Body of pancreas (tissue), 4 donors: ENCODE results near the gene KANK3. TPM values are rescaled to one million over a fixed set of nuclear protein-coding genes. Genes with fewer than 3 reads are reported as not detected.
A peak's percentile ranks its signal among the peaks of the same experiment; 100 is the strongest.
"Not testable (repeated sequence)": the region's sequence is repeated elsewhere in the genome, so short reads cannot be mapped to it uniquely, and the experiment has no call there.

Source experiments
- ATAC-seq: fragments of 150-250 bp; one replicate; pipeline ENCODE4 v1.9.1; 2016
- DNase-seq, 4 donors: peaks; one replicate each; pipeline ENCODE4 v3.0.0-alpha.2; 2019
- H3K27ac ChIP-seq, 4 donors: fragments of 200-600 bp; sonication (generic); 1 replicate in 3 of 4; 2 replicates in 1 of 4; pipeline versions ENCODE4 v1.5.1 to v1.6.1; 2016 to 2019; ENCODE audit warnings: mild to moderate bottlenecking in 1 of 4, mixed read lengths in 1 of 4, moderate library complexity in 1 of 4
- H3K27me3 ChIP-seq, 2 donors: fragments of 200-600 bp; sonication (generic); one replicate each; pipeline ENCODE4 v1.6.0; 2016; ENCODE audit warnings: mild to moderate bottlenecking in 1 of 2
- H3K36me3 ChIP-seq, 2 donors: fragments of 200-600 bp; sonication (generic); replicated peaks in 1 of 2; 2 replicates each; pipeline ENCODE4 v1.5.1; 2016; ENCODE audit warnings: low read depth in 2 of 2; ENCODE audit not compliant: insufficient read depth in 1 of 2
- H3K4me1 ChIP-seq: fragments of 200-600 bp; sonication (generic); one replicate; pipeline ENCODE4 v1.6.0; 2016
- H3K4me3 ChIP-seq, 2 donors: fragments of 200-600 bp; sonication (generic); 1 replicate in 1 of 2; 2 replicates in 1 of 2; pipeline ENCODE4 v1.5.1; 2016 to 2019
- H3K9me3 ChIP-seq, 3 donors: fragments of 200-600 bp; sonication (generic); 1 replicate in 2 of 3; 2 replicates in 1 of 3; pipeline ENCODE4 v1.5.1; 2016
- CTCF ChIP-seq, 7 experiments: fragments of 450-650 bp in 4 of 7; fragments of 200-600 bp in 3 of 7; sonication (generic) in 3 of 7; IDR thresholded peaks; one replicate each; pipeline ENCODE4 v1.5.1; 2016 to 2019; ENCODE audit warnings: antibody characterized with exemption in 7 of 7
- POLR2A ChIP-seq, 3 donors: fragments of 450-650 bp; IDR thresholded peaks; one replicate each; pipeline ENCODE4 v1.6.1; 2016; ENCODE audit warnings: antibody characterized with exemption in 3 of 3, mild to moderate bottlenecking in 2 of 3
- WGBS, 2 donors: methylation state at CpG; one replicate each; pipeline ENCODE4 v1.1.5; 2017; 5-methylcytosine and 5-hydroxymethylcytosine counted together
- intact Hi-C: fragments of 100-400 bp; cut with DNase I; formaldehyde crosslinking; loops from one replicate; pipeline ENCODE4 v1.15.1; 2023
- total RNA-seq, 2 donors: library from RNA; depleted of rRNA; stranded (reverse); fragments of >200 nt; gene quantifications; one replicate each; pipeline ENCODE4 v1.1.0, GENCODE V29; 2016

Gene KANK3
- total RNA-seq, 2 donors from 2014 or later, result 9.1 to 25.7 TPM

DNA sequence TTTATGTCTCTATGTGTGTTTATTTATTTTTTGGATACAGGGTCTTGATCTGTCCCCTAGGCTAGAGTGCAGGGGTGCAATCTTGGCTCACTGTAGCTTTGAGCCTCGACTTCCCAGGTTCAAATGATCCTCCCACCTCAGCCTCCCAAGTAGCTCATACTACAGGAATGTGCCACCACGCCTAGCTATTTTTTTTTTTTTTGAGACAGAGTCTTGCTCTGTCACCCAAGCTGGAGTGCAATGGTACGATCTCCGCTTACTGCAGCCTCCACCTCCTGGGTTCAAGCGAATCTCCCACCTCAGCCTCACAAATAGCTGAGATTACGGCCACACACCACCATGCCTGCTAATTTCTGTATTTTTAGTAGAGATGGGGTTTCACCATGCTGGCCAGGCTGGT, 15.9 kb upstream of the KANK3 start:
- 80 to 87% methylated on average over 6 of the region's 6 CpGs for WGBS, 2 donors
- intact Hi-C loops, result loop anchor here (5.0 to 10.0 kb wide), 2 partner anchors 38 to 216 kb away; partner anchors contain the start of gene MYO1F
- Histone ChIP-seq H3K27me3 (no peaks in the 10 kb centered on the region), H3K4me1 (peaks cover 67% of the 10 kb centered on the region), H3K9me3 (no peaks in the 10 kb centered on the region), H3K36me3 (no peaks in the 10 kb centered on the region), H3K4me3 (no peak overlapping the region), H3K27ac (no peak overlapping the region)
- ATAC-seq, result no peak
- TF ChIP-seq POLR2A (IDR thresholded peaks at IDR 0.05), result no peak
- TF ChIP-seq CTCF (IDR thresholded peaks at IDR 0.05), result no peak
- no peak for DNase-seq

GRCh38 chr19:8357007-8357521, 14.0 kb upstream of the KANK3 start:
- WGBS, 2 donors, result 65 to 66% methylated on average over 4 of the region's 4 CpGs
- Histone ChIP-seq H3K27me3 (no peaks in the 10 kb centered on the region), H3K36me3 (no peaks in the 10 kb centered on the region), H3K4me3 (no peak overlapping the region), H3K9me3 (no peaks in the 10 kb centered on the region), H3K27ac (no peak overlapping the region), H3K4me1 (peaks cover 62% of the 10 kb centered on the region)
- ATAC-seq, result no peak
- DNase-seq, result no peak
- TF ChIP-seq POLR2A (IDR thresholded peaks at IDR 0.05), result no peak
- no peak for TF ChIP-seq CTCF (IDR thresholded peaks at IDR 0.05)
- intact Hi-C loops, result loop anchor here (5.0 to 10.0 kb wide), 2 partner anchors 40 to 218 kb away; partner anchors contain the start of gene MYO1F

DNA sequence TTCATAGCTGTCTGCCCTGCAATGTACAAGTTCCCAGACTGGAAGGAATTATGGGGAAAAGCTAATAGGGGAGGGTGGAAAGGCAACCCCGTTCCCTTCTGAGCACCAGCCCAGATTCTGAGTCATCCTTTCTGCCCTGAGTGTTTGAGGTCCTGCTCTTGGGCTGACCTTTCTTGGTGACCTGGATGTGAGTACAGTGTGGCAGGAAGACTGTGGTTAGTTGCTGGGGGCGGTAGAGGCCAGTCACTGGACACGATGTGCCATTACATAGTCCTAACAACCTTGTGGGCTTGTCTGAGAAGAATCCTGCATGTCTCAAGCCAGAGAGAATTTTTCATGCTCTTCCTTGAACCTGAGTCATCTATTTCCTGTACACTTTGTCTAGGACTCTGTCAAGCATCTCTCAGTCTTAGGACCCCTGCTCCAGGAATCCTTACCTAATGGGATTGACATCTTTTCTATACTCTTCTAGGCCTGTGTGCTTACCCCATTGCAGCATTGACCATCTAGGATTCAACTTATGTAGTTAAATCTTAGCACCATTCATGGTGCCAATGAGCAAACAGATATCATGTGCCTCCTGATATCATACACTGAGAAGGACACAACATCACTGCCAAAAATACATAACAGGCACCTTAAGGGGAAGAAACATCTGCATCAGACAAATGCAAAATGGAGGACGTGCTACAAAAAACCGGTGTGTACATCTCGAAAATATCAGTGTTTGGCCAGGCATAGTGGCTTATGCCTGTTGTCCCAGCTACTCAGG, 12.8 kb upstream of the KANK3 start:
- WGBS, 2 donors, result 71% methylated on average over 6 of the region's 6 CpGs
- peak overlapping the region in 3 of 4 donors; percentile 21 to 52 (median 39) for H3K27ac ChIP-seq
- intact Hi-C loops, result loop anchor here (5.0 to 10.0 kb wide), 2 partner anchors 41 to 219 kb away; partner anchors contain the start of gene MYO1F
- ATAC-seq (peak; percentile 62), DNase-seq (peak in 3 of 4 donors; percentile 33 to 74 (median 53))
- no peaks in the 10 kb centered on the region for H3K9me3 ChIP-seq
- TF ChIP-seq POLR2A (IDR thresholded peaks at IDR 0.05) (no peak), CTCF (IDR thresholded peaks at IDR 0.05) (no peak)
- no peak overlapping the region for H3K4me3 ChIP-seq
- peaks cover 53% of the 10 kb centered on the region for H3K4me1 ChIP-seq
- H3K36me3 ChIP-seq, result no peaks in the 10 kb centered on the region
- no peaks in the 10 kb centered on the region for H3K27me3 ChIP-seq

DNA sequence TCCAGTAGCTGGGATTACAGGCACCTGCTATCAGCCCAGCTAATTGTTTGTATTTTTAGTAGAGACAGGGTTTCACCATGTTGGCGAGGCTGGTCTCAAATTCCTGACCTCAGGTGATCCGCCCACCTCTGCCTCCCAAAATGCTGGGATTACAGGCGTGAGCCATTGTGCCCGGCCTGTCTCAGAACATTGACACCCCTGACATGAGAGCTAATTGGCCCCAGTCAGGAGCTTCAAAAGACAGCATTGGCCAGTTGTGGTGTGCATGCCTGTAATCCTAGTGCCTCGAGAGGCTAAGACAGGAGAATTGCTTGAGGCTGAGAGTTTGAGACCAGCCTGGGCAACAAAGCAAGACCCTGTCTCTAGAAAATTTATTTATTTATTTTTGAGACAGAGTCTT, 9.8 kb upstream of the KANK3 start:
- H3K9me3 ChIP-seq, H3K27ac ChIP-seq, DNase-seq, H3K4me3 ChIP-seq, ATAC-seq, H3K36me3 ChIP-seq, H3K27me3 ChIP-seq: not testable (repeated sequence)
- peaks cover 47% of the 10 kb centered on the region for H3K4me1 ChIP-seq
- intact Hi-C loops, result loop anchor here (5.0 to 10.0 kb wide), 2 partner anchors 154 to 222 kb away; partner anchors contain the start of gene MYO1F
- 44 to 55% methylated on average over 3 to 5 of the region's 5 CpGs for WGBS, 2 donors

DNA sequence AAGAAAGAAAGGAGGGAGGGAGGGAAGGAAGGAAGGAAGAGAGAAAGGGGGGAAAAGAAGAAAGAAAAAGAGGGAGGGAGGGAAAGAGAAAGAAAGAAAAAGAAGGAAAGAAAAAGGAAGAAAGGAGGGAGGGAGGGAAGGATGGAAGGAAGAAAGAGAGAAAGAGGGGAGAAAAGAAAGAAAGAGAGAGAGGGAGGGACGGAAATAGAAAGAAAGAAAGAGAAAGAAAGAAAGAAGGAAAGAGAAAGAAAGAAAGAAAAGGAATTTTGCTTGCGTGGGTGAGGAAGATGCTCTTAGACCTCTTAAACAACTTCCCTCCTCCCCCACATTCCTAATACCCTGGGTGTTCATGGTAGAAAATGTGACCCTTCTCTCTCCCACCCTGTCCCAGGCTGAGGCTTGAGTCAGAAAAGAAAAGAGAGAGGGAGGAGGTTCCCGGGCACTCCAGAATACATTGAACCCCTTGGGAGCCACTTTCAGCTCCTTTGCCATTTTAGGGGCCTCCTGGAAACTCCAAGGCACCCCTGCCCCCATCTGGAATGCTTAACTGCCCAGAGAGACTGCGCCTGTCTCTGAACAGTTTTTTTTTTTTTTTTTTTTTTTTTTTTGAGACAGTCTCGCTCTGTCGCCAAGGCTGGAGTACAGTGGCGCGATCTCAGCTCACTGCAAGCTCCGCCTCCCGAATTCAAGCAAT, 9.2 kb upstream of the KANK3 start:
- no peak overlapping the region for H3K27ac ChIP-seq
- H3K4me1 ChIP-seq, result peaks cover 44% of the 10 kb centered on the region
- ATAC-seq (no peak), DNase-seq (peak in 1 of 4 donors; percentile 38)
- no peaks in the 10 kb centered on the region for H3K27me3 ChIP-seq
- H3K36me3 ChIP-seq, result no peaks in the 10 kb centered on the region
- TF ChIP-seq CTCF (IDR thresholded peaks at IDR 0.05) (no peak), POLR2A (IDR thresholded peaks at IDR 0.05) (no peak)
- intact Hi-C loops, result loop anchor here (5.0 to 10.0 kb wide), 2 partner anchors 155 to 223 kb away; partner anchors contain the start of gene MYO1F
- no peak overlapping the region for H3K4me3 ChIP-seq
- 39 to 47% methylated on average over 7 to 10 of the region's 10 CpGs for WGBS, 2 donors
- H3K9me3 ChIP-seq, result no peaks in the 10 kb centered on the region

DNA sequence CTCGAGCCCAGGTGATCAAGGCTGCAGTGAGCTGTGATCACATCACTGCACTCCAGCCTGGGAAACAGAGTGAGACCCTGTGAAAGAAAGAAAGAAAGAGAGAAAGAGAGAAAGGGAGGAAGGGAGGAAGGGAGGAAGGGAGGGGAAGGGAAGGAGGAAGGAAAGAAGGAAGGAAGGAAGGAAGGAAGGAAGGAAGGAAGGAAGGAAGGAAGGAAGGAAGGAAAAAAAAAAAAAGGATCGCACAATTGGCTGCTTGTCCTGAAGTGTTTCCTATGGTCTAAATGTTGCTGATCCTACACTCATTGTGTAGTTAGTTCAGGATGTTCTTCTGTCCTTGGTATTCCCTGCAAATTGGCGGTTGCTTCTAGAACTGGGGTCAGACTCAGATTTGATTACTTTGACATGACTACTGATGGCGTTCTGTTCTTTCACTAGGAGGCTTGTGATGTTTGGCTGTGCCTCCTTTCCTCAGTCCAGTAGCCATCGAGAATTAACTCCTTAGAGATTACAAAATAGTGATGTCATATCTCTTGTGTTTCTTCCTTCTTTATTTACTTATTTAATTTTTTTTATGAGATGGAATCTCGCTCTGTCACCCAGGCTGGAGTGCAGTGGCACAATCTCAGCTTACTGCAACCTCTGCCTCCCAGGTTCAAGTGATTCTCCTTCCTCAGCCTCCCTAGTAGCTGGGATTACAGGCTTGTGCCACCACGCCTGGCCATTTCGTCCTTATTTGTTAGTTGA, 6.7 kb upstream of the KANK3 start:
- H3K4me1 ChIP-seq, result peaks cover 22% of the 10 kb centered on the region
- not testable (repeated sequence) for ATAC-seq, H3K36me3 ChIP-seq, H3K27me3 ChIP-seq, H3K9me3 ChIP-seq, DNase-seq, H3K4me3 ChIP-seq, H3K27ac ChIP-seq
- intact Hi-C loops, result loop anchor here (5.0 to 10.0 kb wide), 2 partner anchors 158 to 225 kb away; partner anchors contain the start of gene MYO1F
- WGBS, 2 donors, result 68 to 73% methylated on average over 8 of the region's 8 CpGs
